DOHH2 (cell line): ENCODE data around the gene GPANK1.

Source experiments
- H3F3A ChIP-seq: fragments of 200-600 bp; sonication (generic), shearing (Covaris generic); 2 replicates; pipeline ENCODE4 v1.6.0; 2016; ENCODE audit warnings: antibody characterized with exemption, mild to moderate bottlenecking; ENCODE audit not compliant: control insufficient read depth, insufficient read depth
- H3K27ac ChIP-seq: fragments of 200-600 bp; sonication (generic); 2 replicates; pipeline ENCODE4 v1.5.1; 2014; ENCODE audit warnings: low read depth, mild to moderate bottlenecking, low read length, moderate library complexity
- H3K27me3 ChIP-seq: fragments of 200-600 bp; sonication (generic); 2 replicates; pipeline ENCODE4 v1.6.1; 2014; ENCODE audit warnings: mild to moderate bottlenecking, low read length, mixed read lengths; ENCODE audit not compliant: control insufficient read depth
- H3K36me3 ChIP-seq: fragments of 200-600 bp; sonication (generic); 2 replicates; pipeline ENCODE4 v1.6.1; 2014; ENCODE audit warnings: mild to moderate bottlenecking, low read length, moderate library complexity, mixed read lengths; ENCODE audit not compliant: control insufficient read depth
- H3K4me1 ChIP-seq: fragments of 200-600 bp; sonication (generic); 2 replicates; pipeline ENCODE4 v1.6.1; 2014; ENCODE audit warnings: mild to moderate bottlenecking, low read length, mixed read lengths; ENCODE audit not compliant: control insufficient read depth
- H3K4me2 ChIP-seq: fragments of 200-600 bp; sonication (generic); 2 replicates; pipeline ENCODE4 v1.6.0; 2014; ENCODE audit warnings: mild to moderate bottlenecking, low read length, moderate library complexity
- H3K4me3 ChIP-seq: fragments of 200-600 bp; sonication (generic); 2 replicates; pipeline ENCODE4 v1.5.1; 2014; ENCODE audit warnings: mild to moderate bottlenecking, low read length, mixed read lengths
- H3K79me2 ChIP-seq: fragments of 200-600 bp; sonication (generic); 2 replicates; pipeline ENCODE4 v1.6.1; 2014; ENCODE audit warnings: mild to moderate bottlenecking, low read length, mixed read lengths; ENCODE audit not compliant: control insufficient read depth
- H3K9me2 ChIP-seq: fragments of 200-600 bp; sonication (generic); replicated peaks from 2 replicates; pipeline ENCODE4 v1.6.1; 2014; ENCODE audit warnings: mild to moderate bottlenecking, low read length, mixed read lengths; ENCODE audit not compliant: control insufficient read depth
- H3K9me3 ChIP-seq: fragments of 200-600 bp; sonication (generic); 2 replicates; pipeline ENCODE4 v1.6.1; 2014; ENCODE audit warnings: antibody characterized with exemption, low read length, mixed read lengths; ENCODE audit not compliant: control insufficient read depth, insufficient read depth
- H4K20me1 ChIP-seq: fragments of 200-600 bp; sonication (generic); 2 replicates; pipeline ENCODE4 v1.6.0; 2014; ENCODE audit warnings: low read depth, mild to moderate bottlenecking, antibody characterized with exemption, low read length, moderate library complexity; ENCODE audit not compliant: control insufficient read depth, insufficient read depth
- CTCF ChIP-seq: fragments of 200-600 bp; sonication (generic); IDR thresholded peaks from one replicate; pipeline ENCODE4 v1.5.1; 2014; ENCODE audit warnings: antibody characterized with exemption, mild to moderate bottlenecking, low read depth, low read length; ENCODE audit not compliant: poor library complexity, severe bottlenecking
- EZH2phosphoT487 ChIP-seq: fragments of 200-600 bp; sonication (generic); IDR thresholded peaks from 2 replicates; pipeline ENCODE4 v1.6.1; 2017; ENCODE audit warnings: borderline replicate concordance, mild to moderate bottlenecking, antibody characterized with exemption, low read length, moderate library complexity, mixed read lengths

GPANK1 gene

GRCh38 chr6:31693535-31693934 is 28.7 kb upstream of the GPANK1 start:
- Histone ChIP-seq H3K4me2 (no peak overlapping the region), H3K27ac (no peak overlapping the region), H3K9me2 (no peaks in the 10 kb centered on the region), H3K4me3 (no peak overlapping the region), H3K9me3 (no peaks in the 10 kb centered on the region), H3K4me1 (peaks cover 15% of the 10 kb centered on the region), H4K20me1 (no peaks in the 10 kb centered on the region), H3K36me3 (peaks cover 56% of the 10 kb centered on the region), H3K79me2 (no peaks in the 10 kb centered on the region), H3F3A (peaks cover 7% of the 10 kb centered on the region), H3K27me3 (no peaks in the 10 kb centered on the region)
- TF ChIP-seq CTCF (no peak), EZH2phosphoT487 (no peak)

GRCh38 chr6:31692886-31693285 is 28.1 kb upstream of the GPANK1 start:
- no peaks in the 10 kb centered on the region for H4K20me1 ChIP-seq
- H3K27ac ChIP-seq, result no peak overlapping the region
- no peaks in the 10 kb centered on the region for H3K27me3 ChIP-seq
- TF ChIP-seq EZH2phosphoT487 (no peak), CTCF (no peak)
- H3K36me3 ChIP-seq, result peaks cover 62% of the 10 kb centered on the region
- H3K9me2 ChIP-seq, result no peaks in the 10 kb centered on the region
- no peaks in the 10 kb centered on the region for H3K79me2 ChIP-seq
- peaks cover 4% of the 10 kb centered on the region for H3F3A ChIP-seq
- no peak overlapping the region for H3K4me2 ChIP-seq
- H3K9me3 ChIP-seq, result no peaks in the 10 kb centered on the region
- peaks cover 15% of the 10 kb centered on the region for H3K4me1 ChIP-seq
- no peak overlapping the region for H3K4me3 ChIP-seq

- H3K4me3 ChIP-seq, result no peak overlapping the region
- H3K9me2 ChIP-seq, result no peaks in the 10 kb centered on the region
- no peak overlapping the region for H3K27ac ChIP-seq
- H3K9me3 ChIP-seq, result no peaks in the 10 kb centered on the region
- H3K4me1 ChIP-seq, result peaks cover 15% of the 10 kb centered on the region
- H3K36me3 ChIP-seq, result peaks cover 62% of the 10 kb centered on the region
- TF ChIP-seq CTCF (no peak), EZH2phosphoT487 (no peak)
- H4K20me1 ChIP-seq, result no peaks in the 10 kb centered on the region
- H3K4me2 ChIP-seq, result no peak overlapping the region
- no peaks in the 10 kb centered on the region for H3K27me3 ChIP-seq
- no peaks in the 10 kb centered on the region for H3K79me2 ChIP-seq
- H3F3A ChIP-seq, result no peaks in the 10 kb centered on the region
Observed at GRCh38 chr6:31692353-31692752, 27.6 kb upstream of the GPANK1 start.
